ENCODE measurements around the gene MSANTD7.

DNA sequence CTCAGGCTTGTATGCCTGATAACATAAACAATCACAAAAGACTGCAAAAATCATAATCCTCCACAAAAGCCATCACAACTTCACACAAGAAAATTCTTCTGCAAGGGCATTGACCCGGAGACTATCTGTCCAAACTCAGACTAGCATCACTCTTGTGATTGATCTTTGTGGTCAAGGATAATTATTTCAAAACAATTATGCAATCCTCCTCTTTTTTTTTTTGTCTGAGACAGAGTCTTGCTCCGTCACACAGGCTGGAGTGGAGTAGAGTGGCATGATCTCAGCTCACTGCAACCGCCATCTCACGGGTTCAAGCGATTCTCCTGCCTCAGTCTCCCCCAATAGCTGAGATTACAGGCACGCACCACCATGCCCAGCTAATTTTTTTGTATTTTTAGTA, 22.4 kb upstream of the MSANTD7 start:
- TF ChIP-seq POLR2A (IDR thresholded peaks at IDR 0.05; ENCODE audit: low read depth, low read length) (no peak), POLR2AphosphoS5 (IDR thresholded peaks at IDR 0.05; ENCODE audit: low read depth, low read length) (no peak)

Data from GM12892 (cell line).